Colonic mucosa (tissue), 4 donors: ENCODE measurements around the gene G6PC3. TPM values are rescaled to one million over a fixed set of nuclear protein-coding genes. Genes with fewer than 3 reads are reported as not detected.

Experiments
- DNase-seq: peaks from one replicate; pipeline ENCODE4 v3.0.0-alpha.2; 2020
- H3K27ac ChIP-seq: fragments of 200-600 bp; one replicate; pipeline ENCODE4 v1.8.0; 2021
- H3K27me3 ChIP-seq: fragments of 200-600 bp; one replicate; pipeline ENCODE4 v1.8.0; 2021
- H3K36me3 ChIP-seq: fragments of 200-600 bp; one replicate; pipeline ENCODE4 v1.8.0; 2021
- H3K4me1 ChIP-seq: fragments of 200-600 bp; one replicate; pipeline ENCODE4 v1.8.0; 2021; ENCODE audit warnings: mild to moderate bottlenecking
- H3K4me3 ChIP-seq: fragments of 200-600 bp; one replicate; pipeline ENCODE4 v1.8.0; 2021
- H3K9ac ChIP-seq, 2 donors: one replicate each; pipeline ENCODE4 v1.7.0; 2013; ENCODE audit warnings: control low read depth in 2 of 2, low read depth in 2 of 2, low read length in 2 of 2
- H3K9me3 ChIP-seq: fragments of 200-600 bp; one replicate; pipeline ENCODE4 v1.8.0; 2021
- intact Hi-C: fragments of 100-400 bp; cut with DNase I; formaldehyde crosslinking; loops from one replicate; pipeline ENCODE4 v1.14.1; 2022
- total RNA-seq, 2 donors: library from RNA; stranded (reverse); fragmentation: NEBNext Ultra II Directional in 1 of 2; extraction: Animal tissue kit (Norgen Biotek cat#: 25700) in 1 of 2; gene quantifications; one replicate each; pipeline ENCODE4 v1.2.1, GENCODE V29; 2021
- TF ChIP-seq, protein P1 (sequence below): fragments of 200-600 bp; IDR thresholded peaks from one replicate; pipeline ENCODE4 v1.8.0; 2022; ENCODE audit warnings: antibody characterized with exemption, mild to moderate bottlenecking
- donor health status: healthy.
- donor health status: DM: no; HTN: no; CAD: no.
- donor health status: DM: no; HTN: no; CAD: no.

Gene G6PC3
- total RNA-seq, 2 donors from 2014 or later = 28.3 to 44.7 TPM

DNA sequence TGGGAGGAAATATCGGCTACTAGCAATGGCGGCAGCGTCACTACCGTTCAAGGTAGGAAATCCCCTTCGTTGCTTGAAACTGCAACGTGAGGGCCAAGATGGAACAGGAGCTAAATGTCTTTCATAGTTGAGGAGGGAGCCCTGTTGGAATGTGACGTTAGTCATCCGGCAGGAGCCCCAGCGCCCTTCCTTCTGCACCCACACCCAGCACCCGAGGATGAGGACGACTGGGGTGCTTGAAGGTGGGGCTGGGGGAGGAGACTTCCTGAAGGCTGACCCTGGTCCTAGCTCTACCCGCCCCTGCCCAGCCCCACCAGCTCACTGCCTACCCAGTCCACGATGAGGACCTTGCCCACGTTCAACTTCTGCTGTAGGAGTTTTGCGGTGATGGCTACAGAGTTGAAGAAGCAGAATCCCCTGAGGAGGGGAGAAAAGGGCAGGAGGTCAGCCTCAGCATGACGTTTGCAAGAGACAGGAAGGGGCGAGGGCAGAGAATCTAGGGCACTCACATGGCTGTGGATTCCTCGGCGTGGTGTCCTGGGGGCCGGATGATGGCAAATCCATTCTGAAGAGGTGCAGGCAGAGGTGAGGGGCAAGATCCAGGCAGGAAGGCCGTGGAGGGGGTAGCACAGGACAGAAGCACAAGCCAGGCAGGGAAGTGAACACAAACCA is 11.9 kb downstream of the G6PC3 start:
- no peak for DNase-seq
- H3K4me1 ChIP-seq = no peaks in the 10 kb centered on the region
- no peak overlapping the region for H3K4me3 ChIP-seq
- intact Hi-C loops = no loop called here
- H3K9ac ChIP-seq = no peak overlapping the region
- H3K27ac ChIP-seq = no peak overlapping the region
- no peaks in the 10 kb centered on the region for H3K9me3 ChIP-seq
- no peaks in the 10 kb centered on the region for H3K36me3 ChIP-seq
- no peaks in the 10 kb centered on the region for H3K27me3 ChIP-seq
- TF ChIP-seq, protein P1, sequence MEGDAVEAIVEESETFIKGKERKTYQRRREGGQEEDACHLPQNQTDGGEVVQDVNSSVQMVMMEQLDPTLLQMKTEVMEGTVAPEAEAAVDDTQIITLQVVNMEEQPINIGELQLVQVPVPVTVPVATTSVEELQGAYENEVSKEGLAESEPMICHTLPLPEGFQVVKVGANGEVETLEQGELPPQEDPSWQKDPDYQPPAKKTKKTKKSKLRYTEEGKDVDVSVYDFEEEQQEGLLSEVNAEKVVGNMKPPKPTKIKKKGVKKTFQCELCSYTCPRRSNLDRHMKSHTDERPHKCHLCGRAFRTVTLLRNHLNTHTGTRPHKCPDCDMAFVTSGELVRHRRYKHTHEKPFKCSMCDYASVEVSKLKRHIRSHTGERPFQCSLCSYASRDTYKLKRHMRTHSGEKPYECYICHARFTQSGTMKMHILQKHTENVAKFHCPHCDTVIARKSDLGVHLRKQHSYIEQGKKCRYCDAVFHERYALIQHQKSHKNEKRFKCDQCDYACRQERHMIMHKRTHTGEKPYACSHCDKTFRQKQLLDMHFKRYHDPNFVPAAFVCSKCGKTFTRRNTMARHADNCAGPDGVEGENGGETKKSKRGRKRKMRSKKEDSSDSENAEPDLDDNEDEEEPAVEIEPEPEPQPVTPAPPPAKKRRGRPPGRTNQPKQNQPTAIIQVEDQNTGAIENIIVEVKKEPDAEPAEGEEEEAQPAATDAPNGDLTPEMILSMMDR = no peak

DNA sequence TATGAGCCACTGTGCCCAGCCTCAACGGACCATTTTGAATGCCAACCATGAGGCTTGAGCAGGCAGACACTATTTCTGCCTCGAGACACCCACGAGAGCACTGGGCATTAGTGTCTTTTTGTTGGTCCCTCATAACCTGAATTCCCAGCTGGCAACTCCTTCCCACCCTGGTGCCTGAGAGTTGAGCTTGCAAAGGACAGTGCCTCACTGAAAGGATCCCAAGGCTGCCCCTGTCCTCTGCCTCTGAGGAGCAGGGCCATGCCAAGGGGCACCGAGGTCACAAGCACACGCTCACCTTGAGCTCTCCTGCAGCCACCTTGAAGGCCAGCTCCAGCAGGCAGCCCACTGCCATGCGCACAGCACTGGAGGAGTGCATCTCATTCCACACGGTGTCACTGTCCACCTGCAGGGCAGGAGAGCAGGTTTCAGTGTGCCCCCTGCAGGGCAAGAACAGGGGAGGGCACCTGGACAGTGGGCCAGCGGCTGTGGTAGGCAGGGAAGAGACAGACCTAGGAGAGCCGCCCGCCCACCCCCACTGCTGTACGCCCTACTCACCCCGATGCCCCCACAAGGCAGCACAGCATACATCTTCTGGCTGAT is 12.8 kb downstream of the G6PC3 start:
- no peak overlapping the region for H3K27ac ChIP-seq
- TF ChIP-seq, protein P1 = no peak
- intact Hi-C loops = no loop called here
- no peak overlapping the region for H3K9ac ChIP-seq
- no peak for DNase-seq
- no peaks in the 10 kb centered on the region for H3K9me3 ChIP-seq
- H3K36me3 ChIP-seq = no peaks in the 10 kb centered on the region
- H3K27me3 ChIP-seq = no peaks in the 10 kb centered on the region
- H3K4me1 ChIP-seq = no peaks in the 10 kb centered on the region
- no peak overlapping the region for H3K4me3 ChIP-seq

DNA sequence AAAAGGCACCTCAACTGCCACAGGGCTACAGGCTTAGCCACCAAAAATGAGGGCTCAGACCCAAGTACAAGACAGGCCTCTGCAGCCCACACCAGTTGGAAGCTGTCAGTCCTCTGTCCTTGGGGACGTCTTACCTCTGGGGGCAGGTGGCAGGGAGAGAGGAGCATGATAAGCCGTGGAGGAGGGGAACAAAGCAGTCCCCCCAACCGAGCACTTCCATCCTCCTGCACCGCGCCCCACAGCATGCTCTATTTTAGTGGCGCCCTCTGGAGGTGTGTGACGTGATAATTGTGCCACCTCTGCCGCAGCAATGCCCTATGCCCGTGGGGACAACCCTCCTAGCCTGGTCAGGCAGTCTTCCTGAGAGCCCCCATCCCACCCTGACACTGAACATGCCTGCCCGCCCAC is 13.6 kb downstream of the G6PC3 start:
- H3K9me3 ChIP-seq = no peaks in the 10 kb centered on the region
- H3K27me3 ChIP-seq = no peaks in the 10 kb centered on the region
- no peak overlapping the region for H3K4me3 ChIP-seq
- H3K9ac ChIP-seq = no peak overlapping the region
- H3K27ac ChIP-seq = no peak overlapping the region
- H3K4me1 ChIP-seq = no peaks in the 10 kb centered on the region
- peak; percentile 41 for DNase-seq
- TF ChIP-seq, protein P1 = no peak
- intact Hi-C loops = no loop called here
- no peaks in the 10 kb centered on the region for H3K36me3 ChIP-seq

DNA sequence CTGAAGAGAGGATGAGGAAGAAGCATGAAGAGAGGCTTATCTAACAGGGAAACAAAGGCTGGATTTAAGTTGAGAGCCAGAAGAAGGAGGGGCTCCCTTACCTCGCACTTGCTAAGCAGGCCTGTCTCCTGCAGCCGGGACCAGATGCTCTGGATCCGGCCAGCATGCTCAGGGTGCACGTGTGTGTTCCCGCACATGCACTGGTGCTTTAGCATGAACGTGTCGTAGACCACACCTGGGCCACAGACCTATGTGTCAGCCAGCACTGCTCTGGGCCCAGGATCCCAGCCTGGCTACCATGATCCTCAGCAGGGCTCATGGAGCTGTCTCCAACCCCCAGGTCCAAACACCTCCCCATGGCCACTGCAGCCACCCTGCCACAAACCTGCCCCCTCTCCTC is 14.4 kb downstream of the G6PC3 start:
- DNase-seq = no peak
- Histone ChIP-seq H3K27me3 (no peaks in the 10 kb centered on the region), H3K4me1 (no peaks in the 10 kb centered on the region), H3K36me3 (no peaks in the 10 kb centered on the region), H3K9ac (no peak overlapping the region), H3K9me3 (no peaks in the 10 kb centered on the region), H3K4me3 (no peak overlapping the region), H3K27ac (no peak overlapping the region)
- TF ChIP-seq, protein P1 = no peak
- intact Hi-C loops = no loop called here

DNA sequence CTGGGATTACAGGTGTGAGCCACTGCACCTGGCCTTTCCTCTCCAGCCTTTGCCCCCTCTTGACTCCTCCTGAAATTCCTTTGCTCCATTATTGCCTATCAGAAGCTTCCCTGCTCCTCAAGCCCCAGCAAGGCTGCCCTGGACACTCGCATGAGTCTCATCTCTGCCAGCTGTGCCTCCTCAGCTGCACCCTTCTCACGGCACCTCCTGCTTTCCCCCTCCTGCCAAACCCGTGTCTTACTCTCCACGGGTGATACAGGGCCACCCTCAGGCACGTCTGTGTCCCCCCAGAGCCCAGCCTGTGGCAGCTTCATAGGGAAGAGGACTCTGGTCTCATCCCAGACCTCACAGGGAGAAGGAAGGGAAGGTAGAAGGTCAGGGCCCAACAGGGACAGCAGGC is 15.4 kb downstream of the G6PC3 start:
- no peak overlapping the region for H3K27ac ChIP-seq
- H3K9me3 ChIP-seq = no peaks in the 10 kb centered on the region
- TF ChIP-seq, protein P1 = no peak
- H3K27me3 ChIP-seq = no peaks in the 10 kb centered on the region
- H3K4me3 ChIP-seq = no peak overlapping the region
- H3K36me3 ChIP-seq = no peaks in the 10 kb centered on the region
- no peaks in the 10 kb centered on the region for H3K4me1 ChIP-seq
- intact Hi-C loops = no loop called here
- H3K9ac ChIP-seq = no peak overlapping the region
- DNase-seq = no peak
